Diencephalon (tissue), 1 donor: ENCODE results near the gene MORN2. TPM values are rescaled to one million over a fixed set of nuclear protein-coding genes. Genes with fewer than 3 reads are reported as not detected.

Source experiments
- small RNA-seq: library from RNA; depleted of rRNA; stranded (forward); fragments of <200 nt; gene quantifications from one replicate; pipeline ENCODE3, GENCODE V24; 2014
- total RNA-seq: library from RNA; depleted of rRNA; stranded (reverse); fragments of >200 nt; gene quantifications from one replicate; pipeline ENCODE4 v1.2.3, GENCODE V29; 2014

MORN2 gene
- total RNA-seq, result 28.8 TPM

GRCh38 chr2:38875576-38876367, at the start of gene MORN2, which contains the start of gene DHX57:
Gene MORN2, plus strand, starts transcription at chr2:38875976.
Gene DHX57, minus strand, starts transcription at chr2:38875934. Its CDS starts 7,529 bp downstream, at chr2:38868405.

GRCh38 chr2:38889575-38889974, 13.8 kb downstream of the MORN2 start, which contains the start of gene ARHGEF33:
Gene ARHGEF33, plus strand, starts transcription at chr2:38889875. Its CDS starts 29,573 bp downstream, at chr2:38919448.

Small RNA genes within 50 kb of the gene (small RNA-seq; reads per million reads assigned to genes)
- not detected for gene RNU6-851P

Other genes with a start within 250 kb of the MORN2 start
- 5.5 TPM for gene GALM, start 209.9 kb upstream of the MORN2 start, total RNA-seq
- gene SRSF7, start 124.6 kb upstream of the MORN2 start, total RNA-seq, result 111 TPM
- 10.1 TPM for gene GEMIN6, start 97.8 kb upstream of the MORN2 start, total RNA-seq
- gene DHX57, start within 50 bp of the MORN2 start, total RNA-seq, result 51.4 TPM
- 6.0 TPM for gene ARHGEF33, start 13.9 kb downstream of the MORN2 start, total RNA-seq
- gene SOS1, start 245.1 kb downstream of the MORN2 start, total RNA-seq, result 36.0 TPM